HepG2 (cell line): ENCODE data around the gene IFNA1. TPM values are rescaled to one million over a fixed set of nuclear protein-coding genes. Genes with fewer than 3 reads are reported as not detected.

Source experiments
- MLLT10 ChIP-seq: sonication (generic); formaldehyde crosslinking; IDR thresholded peaks from 2 replicates; pipeline ENCODE4 v1.4.0; 2020; ENCODE audit warnings: missing genetic modification reagents
- PREB ChIP-seq: sonication (generic); formaldehyde crosslinking; IDR thresholded peaks from 2 replicates; pipeline ENCODE4 v1.4.0; 2020; ENCODE audit warnings: missing genetic modification reagents
- SUZ12 ChIP-seq: fragments of 150-350 bp; IDR thresholded peaks from 2 replicates; pipeline ENCODE4 v1.6.1; 2014; ENCODE audit warnings: low read depth, low read length
- ZNF780A ChIP-seq: sonication (generic); formaldehyde crosslinking; IDR thresholded peaks from 2 replicates; pipeline ENCODE4 v1.8.0; 2022; ENCODE audit warnings: mild to moderate bottlenecking, missing genetic modification reagents, moderate library complexity
- polyA plus RNA-seq, 8 experiments: library from polyadenylated mRNA; depleted of rRNA in 3 of 8; stranded (reverse) in 7 of 8; unstranded in 1 of 8; fragments of >200 nt; fragmentation: Illumina TruSeq in 4 of 8; extraction: Trizol in 4 of 8; gene quantifications; 2 replicates each; pipeline versions ENCODE4 v1.2.1 to v1.2.3, GENCODE V29; 2011 to 2016; ENCODE audit warnings: low read depth in 4 of 8, missing spikeins in 1 of 8, mixed read lengths in 1 of 8; ENCODE audit not compliant: insufficient read depth in 1 of 8
- total RNA-seq, 5 experiments: library from RNA; depleted of rRNA; stranded (reverse); fragments of >200 nt; fragmentation: Illumina TruSeq; extraction: Trizol; gene quantifications; 2 replicates each; pipeline ENCODE4 v1.2.3, GENCODE V29; 2016; ENCODE audit warnings: low read depth in 1 of 5

Gene IFNA1
- total and polyA plus RNA-seq, 2 of the 13 experiments (the other 11 are each of a cell fraction or from before 2014, with no cell fraction given) = not detected

DNA sequence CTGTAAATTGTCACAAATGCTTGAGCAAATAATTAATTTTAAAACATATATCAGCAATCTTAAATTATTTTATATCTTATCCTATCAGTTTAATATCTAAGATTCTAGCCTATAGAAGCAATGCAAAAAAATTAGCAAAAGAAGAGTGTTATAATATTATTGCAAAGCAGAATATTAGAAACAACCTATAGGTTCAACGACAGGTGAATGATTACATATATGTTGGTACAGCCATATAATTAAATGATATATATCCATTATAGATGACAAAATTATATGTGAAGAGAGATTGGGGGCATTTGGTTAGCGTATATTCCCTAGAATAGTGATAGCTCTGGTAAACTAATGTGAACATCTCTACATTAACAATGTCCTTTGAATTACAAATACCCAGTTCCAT, 42.0 kb downstream of the IFNA1 start, which contains the start of gene IFNE (continued):
- TF ChIP-seq PREB (CRISPR knock-in tag) (no peak), MLLT10 (CRISPR knock-in tag) (no peak), ZNF780A (CRISPR knock-in tag) (no peak), SUZ12 (no peak)

Other genes starting within 250 kb of the IFNA1 start
- gene IFNA7, start 238.2 kb upstream of the IFNA1 start, total RNA-seq (2016; rRNA removed; fragmentation: Illumina TruSeq; extraction: Trizol) = not detected in 2 replicates
- gene IFNA7, start 238.2 kb upstream of the IFNA1 start, polyA plus RNA-seq (2011; rRNA removed) = not detected in 2 replicates
- not detected in 2 replicates for gene IFNA10, start 233.3 kb upstream of the IFNA1 start, total RNA-seq (2016; rRNA removed; fragmentation: Illumina TruSeq; extraction: Trizol)
- gene IFNA10, start 233.3 kb upstream of the IFNA1 start, polyA plus RNA-seq (2011; rRNA removed) = not detected in 2 replicates
- not detected in 2 replicates for gene IFNA16, start 223.1 kb upstream of the IFNA1 start, total RNA-seq (2016; rRNA removed; fragmentation: Illumina TruSeq; extraction: Trizol)
- not detected in 2 replicates for gene IFNA16, start 223.1 kb upstream of the IFNA1 start, polyA plus RNA-seq (2011; rRNA removed)
- gene IFNA17, start 212.2 kb upstream of the IFNA1 start, total RNA-seq (2016; rRNA removed; fragmentation: Illumina TruSeq; extraction: Trizol) = not detected in 2 replicates
- not detected in 2 replicates for gene IFNA17, start 212.2 kb upstream of the IFNA1 start, polyA plus RNA-seq (2011; rRNA removed)
- gene IFNA14, start 200.4 kb upstream of the IFNA1 start, total RNA-seq (2016; rRNA removed; fragmentation: Illumina TruSeq; extraction: Trizol) = not detected in 2 replicates
- not detected in 2 replicates for gene IFNA14, start 200.4 kb upstream of the IFNA1 start, polyA plus RNA-seq (2011; rRNA removed)
- gene IFNA5, start 135.1 kb upstream of the IFNA1 start, total RNA-seq (2016; rRNA removed; fragmentation: Illumina TruSeq; extraction: Trizol) = not detected in 2 replicates
- gene IFNA5, start 135.1 kb upstream of the IFNA1 start, polyA plus RNA-seq (2011; rRNA removed) = not detected in 2 replicates
- 17.7 and 32.7 TPM in 2 replicates for gene KLHL9, start 105.0 kb upstream of the IFNA1 start, total RNA-seq (2016; rRNA removed; fragmentation: Illumina TruSeq; extraction: Trizol)
- gene KLHL9, start 105.0 kb upstream of the IFNA1 start, polyA plus RNA-seq (2011; rRNA removed) = 8.1 and 8.7 TPM in 2 replicates
- gene IFNA6, start 89.6 kb upstream of the IFNA1 start, total RNA-seq (2016; rRNA removed; fragmentation: Illumina TruSeq; extraction: Trizol) = not detected in 2 replicates
- gene IFNA6, start 89.6 kb upstream of the IFNA1 start, polyA plus RNA-seq (2011; rRNA removed) = not detected in 2 replicates
- not detected in 2 replicates for gene IFNA13, start 72.4 kb upstream of the IFNA1 start, total RNA-seq (2016; rRNA removed; fragmentation: Illumina TruSeq; extraction: Trizol)
- gene IFNA13, start 72.4 kb upstream of the IFNA1 start, polyA plus RNA-seq (2011; rRNA removed) = not detected in 2 replicates
- gene IFNA2, start 55.0 kb upstream of the IFNA1 start, total RNA-seq (2016; rRNA removed; fragmentation: Illumina TruSeq; extraction: Trizol) = not detected in 2 replicates
- gene IFNA2, start 55.0 kb upstream of the IFNA1 start, polyA plus RNA-seq (2011; rRNA removed) = not detected in 2 replicates
- not detected in 2 replicates for gene IFNA8, start 31.3 kb upstream of the IFNA1 start, total RNA-seq (2016; rRNA removed; fragmentation: Illumina TruSeq; extraction: Trizol)
- not detected in 2 replicates for gene IFNA8, start 31.3 kb upstream of the IFNA1 start, polyA plus RNA-seq (2011; rRNA removed)
- not detected in 2 replicates for gene IFNE, start 41.9 kb downstream of the IFNA1 start, total RNA-seq (2016; rRNA removed; fragmentation: Illumina TruSeq; extraction: Trizol)
- not detected in 2 replicates for gene IFNE, start 41.9 kb downstream of the IFNA1 start, polyA plus RNA-seq (2011; rRNA removed)